Superior temporal gyrus (tissue), 1 donor: Measurements from ENCODE around the gene NAALADL2.

Experiments used
- DNase-seq: peaks from one replicate; pipeline ENCODE4 v3.0.0-alpha.2; 2016; ENCODE audit errors: extremely low spot score

Gene NAALADL2

DNA sequence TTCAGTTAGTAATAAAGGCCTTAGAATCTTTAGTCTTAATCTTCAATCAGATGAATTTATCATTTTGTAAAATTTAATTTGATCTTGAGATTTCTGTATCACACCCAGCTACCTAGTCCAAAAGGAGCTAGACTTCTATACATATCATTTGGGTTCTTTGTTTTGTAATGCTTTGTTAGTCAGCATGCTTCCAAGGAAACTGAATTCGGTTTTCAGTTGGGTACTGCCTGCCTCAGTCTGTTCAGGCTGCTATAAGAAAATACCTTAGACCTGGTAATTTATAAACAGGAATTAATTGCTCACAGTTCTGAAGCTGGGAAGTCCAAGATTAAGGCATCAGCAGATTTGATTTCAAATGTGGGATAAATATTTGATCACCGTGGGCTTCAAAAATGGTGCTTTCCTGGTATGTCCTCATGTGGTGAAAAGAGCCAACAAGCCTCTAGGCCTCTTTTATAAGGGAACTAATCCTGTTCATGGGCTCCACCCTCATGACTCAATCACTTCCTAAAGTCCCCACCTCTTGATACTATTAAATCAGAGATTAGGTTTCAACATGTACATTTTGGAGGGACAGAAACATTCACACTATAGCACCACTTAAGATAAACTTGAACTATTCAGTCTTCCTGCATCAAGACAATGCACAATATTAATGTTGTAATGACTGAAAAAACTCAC lies 800.7 kb downstream of the NAALADL2 start:
- no peak for DNase-seq

DNA sequence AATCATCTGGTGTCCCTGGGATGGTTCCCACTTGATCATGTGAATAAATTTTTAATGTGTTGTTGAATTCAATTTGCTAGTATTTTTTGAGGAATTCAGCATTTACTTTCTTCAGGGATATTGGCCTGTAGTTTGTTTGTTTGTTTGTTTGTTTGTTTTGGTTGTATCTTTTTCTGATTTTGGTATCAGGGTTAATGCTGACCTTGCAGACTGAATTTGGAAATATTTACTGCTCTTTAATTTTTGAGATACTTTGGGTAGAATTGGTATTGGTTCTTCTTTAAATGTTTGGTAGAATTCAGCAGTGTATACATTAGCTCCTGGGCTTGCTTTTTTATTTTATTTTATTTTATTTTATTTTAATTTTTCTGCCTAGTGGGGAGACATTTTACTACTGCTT lies 803.7 kb downstream of the NAALADL2 start:
- DNase-seq: no peak

DNA sequence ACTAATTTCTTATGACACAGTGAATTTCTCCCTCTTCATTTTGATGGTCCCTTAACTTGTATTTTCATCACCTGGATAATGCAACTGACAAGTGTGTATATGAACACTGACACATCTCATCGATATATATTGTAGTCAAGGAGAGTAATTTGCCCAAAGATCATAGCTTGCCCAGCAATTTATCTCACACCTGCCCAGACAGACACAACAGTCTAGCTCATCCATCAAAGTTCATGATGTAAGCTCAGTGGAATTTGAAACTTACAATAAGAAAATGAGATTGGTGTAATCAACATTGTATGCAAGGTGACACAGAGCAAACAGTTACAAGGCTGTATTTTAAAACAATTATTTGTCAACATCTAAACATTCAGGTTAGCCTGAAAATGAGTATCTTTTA lies 805.8 kb downstream of the NAALADL2 start:
- DNase-seq: no peak

DNA sequence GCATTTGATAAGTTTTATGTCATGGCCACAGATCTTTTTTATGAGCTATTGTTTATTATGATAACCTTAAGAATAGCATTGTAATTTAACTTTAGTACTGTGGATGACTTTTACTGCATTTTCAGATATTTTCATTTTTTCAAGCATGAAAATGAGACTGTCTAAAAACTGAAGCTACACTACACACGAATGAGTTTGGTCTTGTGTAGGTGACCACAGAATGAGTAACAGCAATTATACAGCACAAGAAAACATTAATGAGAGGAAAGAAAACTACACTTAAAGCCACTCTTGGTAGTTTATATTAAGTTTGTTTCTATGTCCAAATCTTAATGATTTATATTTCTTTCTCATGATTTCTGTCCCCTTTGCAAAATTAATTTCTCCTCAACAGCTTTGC lies 809.2 kb downstream of the NAALADL2 start:
- DNase-seq: no peak

DNA sequence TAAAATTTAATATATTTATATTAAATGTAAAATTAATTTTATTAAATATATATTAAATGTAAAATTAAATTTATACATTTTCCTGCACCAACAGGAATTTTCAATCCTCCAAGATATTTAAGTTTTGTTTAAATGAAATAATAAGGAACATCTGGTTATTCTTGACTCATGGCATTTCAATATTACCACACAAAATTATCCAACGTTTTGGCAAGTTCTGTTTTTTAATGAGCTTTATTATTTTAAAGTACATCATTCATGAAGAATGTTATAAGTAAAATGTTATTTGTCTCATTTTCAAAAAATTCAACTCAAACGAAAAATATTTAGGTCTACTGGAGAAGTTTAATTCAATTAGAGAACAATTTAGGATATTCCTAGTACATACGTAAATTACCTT lies 811.4 kb downstream of the NAALADL2 start:
- no peak for DNase-seq

DNA sequence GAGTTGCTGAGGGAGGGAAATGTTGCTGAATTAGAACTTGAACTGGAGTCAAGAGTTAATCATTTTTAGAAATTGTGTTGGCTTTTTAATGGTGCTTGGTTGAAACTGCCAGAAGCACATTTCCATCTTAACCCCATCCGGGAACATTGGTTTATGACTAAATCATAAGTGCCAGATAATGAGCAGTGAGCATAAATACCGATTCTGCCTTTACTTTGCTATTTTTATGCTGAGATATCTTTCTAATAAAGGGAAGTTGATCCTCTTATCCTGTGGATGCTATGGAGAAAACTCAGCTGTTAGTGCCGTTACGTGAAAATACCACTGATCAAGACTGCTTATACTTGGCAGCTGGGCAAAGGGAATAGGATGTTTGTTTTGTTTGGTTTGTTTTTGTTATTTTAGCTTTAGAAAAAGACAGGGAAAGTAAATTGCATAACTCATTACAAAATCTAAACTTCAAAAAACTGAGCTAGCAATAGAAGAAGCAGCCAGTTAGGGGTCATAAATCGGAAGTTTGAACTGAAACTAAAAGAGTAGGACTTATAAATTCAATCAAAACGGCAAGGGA lies 813.1 kb downstream of the NAALADL2 start:
- peak; percentile 45 for DNase-seq

DNA sequence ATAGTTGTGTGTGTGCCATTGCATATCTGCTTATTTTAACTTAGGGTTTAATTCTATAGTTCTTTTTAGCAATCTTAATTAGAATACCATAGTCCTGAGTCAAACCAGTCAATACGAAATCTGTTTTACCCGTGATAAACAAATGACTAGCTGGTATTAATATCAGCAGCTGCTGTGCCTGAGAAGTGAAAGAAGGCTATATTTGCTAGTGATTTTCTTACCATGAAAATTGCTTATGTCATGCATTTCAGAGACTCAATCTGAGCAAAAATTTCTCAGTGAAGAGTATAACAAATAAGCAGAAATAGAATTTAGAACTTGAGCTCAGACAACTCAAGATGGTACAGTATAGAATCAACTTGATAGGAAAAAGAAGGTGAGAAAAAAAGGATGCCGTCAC lies 820.4 kb downstream of the NAALADL2 start:
- DNase-seq: no peak

DNA sequence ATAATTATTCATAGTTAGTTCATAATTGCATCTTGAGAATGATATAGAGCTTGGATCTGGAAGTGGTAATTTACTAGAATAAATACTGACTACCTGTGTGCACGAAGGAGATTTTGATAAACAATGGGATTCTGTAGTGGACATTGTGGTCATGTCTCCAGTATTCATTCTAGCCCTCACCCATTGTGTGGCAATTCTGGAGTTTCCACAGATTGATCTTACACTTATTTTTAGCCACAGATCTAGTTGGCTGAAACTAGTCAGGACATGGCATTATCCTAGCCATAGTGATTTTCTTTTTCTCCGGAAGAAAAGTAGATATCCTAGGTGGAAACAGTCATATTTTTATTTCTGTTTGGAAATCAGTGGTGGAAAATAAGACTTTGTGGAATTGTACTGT lies 833.1 kb downstream of the NAALADL2 start:
- no peak for DNase-seq

DNA sequence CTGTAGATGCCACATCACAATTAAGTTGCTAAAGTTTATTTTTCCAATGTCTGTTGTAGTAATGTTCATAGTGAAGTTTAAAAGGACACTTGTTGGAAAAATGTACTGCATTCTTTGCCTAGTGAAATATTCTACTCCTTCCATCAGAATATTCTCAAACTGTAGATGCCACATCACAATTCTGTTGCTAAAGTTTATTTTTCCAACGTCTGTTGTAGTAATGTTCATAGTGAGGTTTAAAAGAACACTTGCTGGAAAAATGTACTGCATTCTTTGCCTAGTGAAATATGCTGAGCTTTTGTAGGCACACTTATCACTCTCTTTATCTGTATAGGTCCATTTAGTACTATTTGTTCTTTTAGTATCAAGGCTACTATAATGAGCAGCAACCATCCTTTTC lies 836.1 kb downstream of the NAALADL2 start:
- no peak for DNase-seq

DNA sequence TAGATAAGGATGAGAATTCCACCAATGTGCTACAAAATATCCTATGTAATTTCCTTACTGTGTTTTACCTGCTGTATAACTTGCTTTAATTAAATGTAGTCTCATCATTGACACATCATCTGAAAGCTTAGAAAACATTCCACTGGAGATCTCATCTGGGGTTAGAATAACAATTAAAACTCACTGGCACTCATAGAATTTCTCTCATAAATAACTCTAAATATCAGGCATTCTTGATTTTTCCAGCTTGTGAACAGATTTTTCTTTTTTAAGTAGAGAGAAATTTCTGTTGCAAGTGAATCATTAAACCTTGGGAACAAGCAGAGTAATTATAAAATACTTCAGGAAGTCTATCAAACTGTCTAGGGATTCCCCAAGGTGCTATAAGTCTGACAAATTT lies 843.8 kb downstream of the NAALADL2 start:
- no peak for DNase-seq

DNA sequence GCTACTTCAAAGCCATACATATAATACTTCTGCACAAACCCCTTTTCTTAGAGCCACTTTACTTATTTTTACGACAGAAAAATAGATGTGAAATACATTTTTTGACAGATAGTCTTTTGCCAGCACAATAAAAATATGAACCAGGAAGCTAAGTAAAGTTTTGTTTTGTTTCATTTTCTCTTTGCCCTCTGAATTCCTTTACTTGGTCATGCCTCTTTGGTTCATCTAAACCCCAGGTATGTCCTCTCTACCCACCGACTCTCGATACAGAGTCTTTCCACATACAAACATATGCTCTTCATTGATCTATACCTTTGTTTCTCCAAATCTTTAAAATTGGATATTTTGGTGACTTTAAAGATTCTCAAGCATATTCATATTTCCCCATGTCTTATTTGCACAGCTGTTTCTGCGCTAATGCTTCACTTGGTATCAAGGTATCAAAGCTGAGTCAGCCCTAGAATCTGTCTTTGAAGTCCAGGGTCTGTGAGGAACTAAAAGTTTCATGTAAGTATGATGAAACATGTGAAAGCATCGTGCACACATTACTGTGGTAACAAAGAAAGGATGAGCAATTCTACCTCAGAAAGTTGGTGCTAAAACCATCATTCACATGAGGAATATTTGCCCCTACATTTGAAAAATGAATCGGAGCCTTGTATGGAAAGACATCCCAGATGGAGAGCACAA lies 845.4 kb downstream of the NAALADL2 start:
- no peak for DNase-seq

DNA sequence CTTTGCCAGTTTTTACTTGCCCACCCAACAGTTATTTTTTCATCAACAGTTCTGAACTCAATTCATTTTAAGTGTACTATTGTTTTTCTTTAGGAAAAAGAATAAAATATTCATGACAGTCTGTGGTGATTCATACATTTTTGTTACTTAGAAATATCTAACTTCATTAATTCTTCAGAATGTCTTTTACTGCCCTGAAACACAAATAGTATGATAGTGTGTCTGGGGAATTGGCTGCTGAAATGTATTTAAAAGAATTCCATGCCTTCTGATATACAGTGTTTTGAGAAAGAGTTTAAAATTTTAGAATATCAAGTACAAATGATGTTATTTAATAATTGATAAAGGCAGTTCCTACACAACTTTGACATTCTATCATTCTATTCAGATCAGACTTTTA lies 854.1 kb downstream of the NAALADL2 start:
- DNase-seq: no peak

DNA sequence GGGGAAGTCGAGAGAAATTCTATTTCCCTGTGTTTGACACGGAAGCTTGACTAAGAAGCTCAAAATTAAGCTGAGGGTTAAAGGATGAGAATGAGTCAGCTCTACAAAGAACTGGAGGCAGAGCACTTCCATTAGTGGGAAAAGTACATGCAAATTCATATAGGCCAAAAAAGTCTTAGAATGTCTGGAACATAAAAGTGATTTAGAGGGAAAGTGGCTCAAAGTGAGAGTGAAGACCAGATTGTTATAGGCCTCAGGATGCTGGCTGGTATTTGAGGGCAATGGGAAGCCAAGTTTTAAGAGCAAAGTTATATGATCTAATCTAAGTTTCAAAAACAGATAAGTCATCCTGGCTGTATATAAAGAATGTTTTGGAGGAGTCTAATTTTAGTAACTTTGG lies 857.3 kb downstream of the NAALADL2 start:
- DNase-seq: no peak

DNA sequence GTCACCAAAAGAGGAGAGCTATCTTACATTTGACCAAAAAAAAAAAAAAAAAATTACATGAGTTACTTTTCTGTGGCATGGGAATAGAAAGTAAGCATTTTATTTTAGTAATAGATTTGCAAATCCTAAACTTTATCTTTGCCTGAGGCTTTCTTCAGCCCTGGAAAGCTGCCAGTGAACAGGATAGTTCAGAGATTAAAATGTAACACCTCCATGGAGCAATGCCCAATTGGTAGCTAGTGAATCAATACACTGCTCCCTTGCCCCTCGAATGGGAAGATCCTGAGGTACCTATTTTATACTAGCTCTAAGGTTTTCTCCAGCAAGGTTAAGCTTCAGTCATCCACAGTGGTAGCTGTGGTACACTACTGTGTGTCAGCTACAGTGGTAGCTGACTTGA lies 867.1 kb downstream of the NAALADL2 start:
- no peak for DNase-seq

DNA sequence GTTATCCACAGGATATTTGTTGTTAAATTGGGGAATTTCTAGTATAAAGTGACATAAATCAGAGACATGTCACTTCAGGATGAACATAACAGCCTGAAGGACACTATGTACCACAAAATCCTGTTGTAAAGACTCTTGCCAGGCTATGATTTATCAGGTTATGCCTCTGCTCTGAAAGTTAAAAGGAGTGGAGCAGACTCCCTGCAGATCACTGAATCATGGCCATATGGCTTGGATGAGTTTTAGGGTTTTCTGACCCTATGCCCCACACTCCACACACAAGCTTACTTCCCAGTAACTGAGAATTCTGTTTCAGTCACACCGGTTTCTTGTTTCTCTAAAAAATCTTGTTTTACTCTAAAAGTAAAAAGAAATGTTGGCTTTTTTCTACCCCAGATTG lies 869.4 kb downstream of the NAALADL2 start:
- no peak for DNase-seq

DNA sequence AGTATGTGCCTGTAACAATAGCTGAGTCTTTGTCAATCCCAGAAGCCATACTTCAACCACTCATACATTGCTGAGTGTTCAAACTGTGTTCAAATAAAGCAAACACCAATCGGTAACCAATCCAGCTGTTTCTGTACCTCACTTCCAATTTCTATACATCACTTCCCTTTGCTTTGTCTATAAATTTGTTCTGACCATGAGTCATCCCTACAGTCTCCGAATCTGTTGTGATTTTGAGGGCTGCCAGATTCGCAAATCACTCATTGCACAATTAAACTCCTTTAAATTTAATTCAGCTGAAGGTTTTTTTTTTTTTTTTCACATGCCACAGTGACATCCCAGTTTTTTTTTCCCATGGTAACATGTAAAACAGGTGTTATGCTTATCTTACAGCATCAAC lies 870.3 kb downstream of the NAALADL2 start:
- DNase-seq: no peak

DNA sequence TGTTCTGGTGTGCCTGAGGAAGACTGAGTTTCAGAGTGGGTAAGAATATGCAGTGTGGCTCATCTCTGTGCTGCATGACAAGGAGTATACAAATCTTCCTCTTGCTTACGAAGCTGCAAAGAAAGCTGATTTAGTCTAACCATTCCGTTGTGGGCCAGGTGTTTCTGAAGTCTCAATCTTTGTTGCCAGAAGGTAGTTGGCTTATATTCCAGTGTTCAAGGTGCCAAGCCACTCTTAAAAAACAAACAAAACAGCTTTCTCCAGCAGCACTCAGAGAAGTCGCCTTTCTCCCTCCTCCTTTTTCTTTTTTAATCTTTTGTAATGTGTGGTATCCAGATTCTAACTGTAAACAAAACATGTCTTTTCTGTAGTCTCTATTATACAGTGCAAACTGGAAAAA lies 872.4 kb downstream of the NAALADL2 start:
- DNase-seq: no peak

DNA sequence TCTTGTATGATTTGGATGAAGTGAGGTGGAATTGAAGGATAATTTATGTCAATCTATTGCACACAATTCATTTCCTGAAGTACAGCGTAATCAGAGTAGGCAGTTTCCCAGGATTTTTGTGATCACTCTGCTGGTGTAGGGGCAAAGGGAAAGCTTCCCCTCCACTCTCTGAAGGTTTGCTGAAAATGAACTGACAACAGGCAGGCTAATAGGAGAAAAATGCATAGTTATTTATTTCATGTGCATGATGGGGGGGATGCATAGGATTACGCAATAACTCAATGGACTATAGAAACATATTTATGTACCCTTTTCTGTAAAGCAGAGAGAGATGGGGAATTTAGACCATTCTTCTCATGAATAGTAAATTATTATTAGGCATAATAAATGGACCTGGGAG lies 872.9 kb downstream of the NAALADL2 start:
- DNase-seq: no peak

DNA sequence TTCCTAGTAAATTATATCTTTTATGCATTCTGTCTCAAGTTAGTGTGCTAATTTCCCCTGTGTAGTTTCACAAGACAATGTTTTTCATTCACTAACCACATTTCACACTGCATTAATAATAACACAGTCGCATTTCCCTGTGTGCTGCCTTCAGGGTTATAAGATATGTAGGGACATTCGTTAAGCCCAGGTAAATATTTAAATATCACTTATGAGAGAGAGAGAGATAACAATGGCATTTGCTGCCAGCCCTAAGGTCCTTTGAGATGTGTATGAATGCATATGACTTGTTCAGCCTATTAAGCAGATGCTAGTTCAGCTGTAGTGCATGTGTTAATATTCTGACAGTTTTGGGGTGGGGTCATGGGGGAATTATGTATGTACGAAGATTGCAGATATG lies 876.7 kb downstream of the NAALADL2 start:
- DNase-seq: no peak

DNA sequence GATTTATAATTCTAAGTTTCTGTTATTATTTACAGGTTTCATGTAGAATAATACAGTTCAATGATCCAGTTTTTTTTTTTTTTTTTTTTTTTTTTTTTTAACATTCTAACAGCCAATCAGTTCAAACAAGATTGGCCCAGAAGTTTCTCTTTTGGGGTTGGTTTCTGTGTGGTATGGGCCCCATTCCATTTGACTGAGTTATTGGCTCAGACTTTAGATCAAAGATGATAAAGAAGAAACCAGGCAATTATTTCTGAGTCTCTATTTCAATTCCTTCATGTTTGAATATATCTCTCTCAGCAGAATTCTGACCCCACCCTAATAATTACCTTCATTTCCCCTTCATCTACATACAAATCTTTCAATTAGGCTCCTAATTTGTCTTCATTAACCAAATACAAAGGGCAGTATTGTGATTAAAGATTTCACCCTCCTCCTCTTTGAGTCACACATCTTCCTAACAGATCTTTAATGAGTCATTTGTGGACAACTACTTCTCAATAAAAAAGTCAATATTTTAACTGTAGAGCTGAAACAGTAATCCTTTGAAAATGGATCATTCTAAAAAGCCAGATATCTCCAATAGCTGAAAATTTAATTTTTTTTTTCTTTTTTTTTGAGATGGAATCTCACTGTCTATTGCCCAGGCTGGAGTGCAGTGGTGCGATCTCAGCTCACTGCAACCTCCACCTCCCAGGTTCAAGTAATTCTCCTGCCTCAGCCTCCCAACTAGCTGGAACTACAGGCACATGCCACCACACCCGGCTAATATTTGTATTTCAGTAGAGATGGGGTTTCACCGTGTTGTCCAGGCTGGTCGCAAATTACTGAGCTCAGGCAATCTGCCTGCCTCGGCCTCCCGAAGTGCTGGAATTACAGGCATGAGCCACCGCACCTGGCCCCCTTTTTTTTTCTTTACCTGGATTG lies 878.8 kb downstream of the NAALADL2 start:
- no peak for DNase-seq

DNA sequence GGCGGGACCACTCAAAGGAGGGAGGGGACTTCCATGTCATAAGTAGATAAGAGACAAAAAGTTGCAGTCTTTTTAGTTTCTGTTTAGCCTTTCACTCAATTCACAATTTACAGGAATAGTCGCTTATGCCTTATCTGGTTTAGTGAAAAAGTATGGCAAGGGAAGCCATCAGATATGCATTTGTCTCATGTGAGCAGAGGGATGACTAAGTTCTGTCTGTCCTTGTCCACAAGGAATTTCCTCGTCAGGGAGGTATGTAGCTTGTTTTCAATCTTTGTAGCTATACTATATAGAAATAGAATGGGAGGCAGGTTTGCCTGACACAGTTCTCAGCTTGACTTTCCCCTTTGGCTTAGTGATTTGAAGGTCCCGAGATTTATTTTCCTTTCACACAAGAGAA lies 882.8 kb downstream of the NAALADL2 start:
- DNase-seq: no peak

DNA sequence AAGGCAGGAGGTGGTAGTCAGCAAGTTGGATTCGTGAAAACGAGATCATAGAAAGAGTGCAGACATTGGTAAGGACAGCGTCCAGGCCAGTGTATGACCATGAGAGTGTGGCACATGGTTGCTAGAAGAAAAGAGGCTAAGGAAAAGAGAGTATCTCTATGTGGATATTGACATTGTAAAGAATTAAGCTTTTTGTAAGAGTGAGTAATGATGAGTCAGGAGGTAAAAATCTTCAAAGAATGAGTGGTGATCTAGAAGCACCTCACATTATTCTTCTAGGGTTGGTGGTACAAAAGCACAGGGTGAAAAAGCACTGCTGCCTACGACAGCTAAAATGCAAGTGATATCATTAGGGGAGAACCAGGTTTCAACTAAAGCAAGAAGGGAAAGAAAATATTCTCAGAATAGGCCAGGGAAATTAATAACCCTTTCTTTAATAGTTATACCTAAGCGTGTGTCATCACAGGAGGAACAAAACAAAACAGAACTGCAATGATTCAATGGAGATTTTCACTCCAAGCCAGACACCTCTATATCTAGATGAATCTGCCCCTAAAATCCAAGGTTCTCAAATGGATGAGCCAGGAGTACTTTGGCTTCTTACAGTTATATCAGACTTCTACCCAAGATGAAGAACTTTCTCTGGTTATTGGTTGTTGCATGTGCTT lies 884.7 kb downstream of the NAALADL2 start:
- no peak for DNase-seq
